Activated CD8-positive, alpha-beta T cell treated with anti-CD3 and anti-CD28 coated beads for 36 hours (primary cell): ENCODE measurements around the gene IAPP. TPM values are rescaled to one million over a fixed set of nuclear protein-coding genes. Genes with fewer than 3 reads are reported as not detected.

Source experiments
- ATAC-seq: fragments of 200-7000 bp; cut with Tn5 transposase; one replicate; pipeline ENCODE4 v1.10.0; 2021; ENCODE audit warnings: mild to moderate bottlenecking, moderate library complexity
- CTCF ChIA-PET: fragments of 350-600 bp; sonication (Branson Sonifier 250); formaldehyde crosslinking; loops from one replicate; lab custom pipeline; 2021; ENCODE audit warnings: antibody characterized with exemption; lab: Charles Lee
- POLR2A ChIA-PET: fragments of 350-600 bp; sonication (Branson Sonifier 250); formaldehyde crosslinking; loops from one replicate; lab custom pipeline; 2021; ENCODE audit warnings: antibody characterized with exemption; lab: Charles Lee
- DNase-seq: peaks from one replicate; pipeline ENCODE4 v3.0.0-alpha.2; 2020
- H3K27ac Mint-ChIP-seq: one replicate; pipeline ENCODE4 v1.8.0; 2021; ENCODE audit warnings: mild to moderate bottlenecking, mixed read lengths
- H3K27me3 Mint-ChIP-seq: one replicate; pipeline ENCODE4 v1.8.0; 2021; ENCODE audit warnings: mixed read lengths
- H3K36me3 Mint-ChIP-seq: one replicate; pipeline ENCODE4 v1.8.0; 2021; ENCODE audit warnings: low read depth, mixed read lengths
- H3K4me1 Mint-ChIP-seq: one replicate; pipeline ENCODE4 v1.8.0; 2021; ENCODE audit warnings: low read depth, mixed read lengths
- H3K4me3 Mint-ChIP-seq: one replicate; pipeline ENCODE4 v1.8.0; 2021; ENCODE audit warnings: mild to moderate bottlenecking, moderate library complexity, mixed read lengths
- H3K9me3 Mint-ChIP-seq: one replicate; pipeline ENCODE4 v1.8.0; 2021; ENCODE audit warnings: mixed read lengths
- CTCF ChIP-seq: fragments of 200-600 bp; IDR thresholded peaks from one replicate; pipeline ENCODE4 v1.8.0; 2022; ENCODE audit warnings: antibody characterized with exemption, mild to moderate bottlenecking
- intact Hi-C: fragments of 100-400 bp; cut with micrococcal nuclease; formaldehyde crosslinking; loops from one replicate; pipeline ENCODE4 v1.10.0; 2022
- total RNA-seq, 2 experiments: library from RNA; stranded (reverse); gene quantifications; one replicate each; pipeline ENCODE4 v1.2.3, GENCODE V29; 2021

The IAPP gene
- total RNA-seq, 2 experiments from 2014 or later = not detected

- TF ChIP-seq CTCF = no peak
- H3K27me3 Mint-ChIP-seq = peaks cover 4% of the 10 kb centered on the region
- no peak for DNase-seq
- H3K4me3 Mint-ChIP-seq = no peak within 1 kb of the TSS
- no peak within 1 kb of the TSS for H3K27ac Mint-ChIP-seq
- POLR2A ChIA-PET = no interaction called here
- peaks cover 3% of the 10 kb centered on the region for H3K9me3 Mint-ChIP-seq
- intact Hi-C loops = no loop called here
- CTCF ChIA-PET = no interaction called here
- no peaks in the 10 kb centered on the region for H3K4me1 Mint-ChIP-seq
- no peak for ATAC-seq
- H3K36me3 Mint-ChIP-seq = no peaks in the 10 kb centered on the region
Observed at GRCh38 chr12:21334771-21335325, 37.9 kb upstream of the IAPP start, which contains the start of gene SLCO1A2. Gene SLCO1A2, minus strand, starts transcription at chr12:21334917. Its CDS starts 270 bp downstream, at chr12:21334647.

DNA sequence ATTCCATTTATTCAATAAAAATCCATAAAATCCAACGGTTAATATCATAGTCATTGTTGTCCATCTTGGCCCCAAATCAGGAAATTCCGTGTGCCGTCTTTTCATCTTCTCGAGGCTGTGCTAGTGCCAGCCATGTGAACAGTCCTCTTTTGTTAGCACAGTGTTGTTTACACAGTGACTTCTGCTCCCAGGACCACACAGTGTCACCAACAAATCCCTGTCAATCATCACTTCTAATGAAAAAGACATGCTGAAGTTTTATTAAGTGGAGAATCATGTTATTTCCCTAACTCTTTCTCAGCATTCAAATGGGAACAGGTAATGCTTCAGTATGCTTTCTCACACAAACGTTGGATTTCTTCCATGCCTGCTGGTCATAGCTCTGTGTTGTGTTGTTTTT lies 36.0 kb upstream of the IAPP start:
- CTCF ChIA-PET = no interaction called here
- Mint-ChIP-seq H3K4me3 (no peak overlapping the region), H3K27me3 (peaks cover 4% of the 10 kb centered on the region), H3K9me3 (no peaks in the 10 kb centered on the region), H3K27ac (no peak overlapping the region), H3K4me1 (peaks cover 3% of the 10 kb centered on the region), H3K36me3 (no peaks in the 10 kb centered on the region)
- intact Hi-C loops = no loop called here
- DNase-seq (no peak), ATAC-seq (no peak)
- POLR2A ChIA-PET = no interaction called here
- no peak for TF ChIP-seq CTCF

- Mint-ChIP-seq H3K27ac (no peak overlapping the region), H3K36me3 (no peaks in the 10 kb centered on the region), H3K4me3 (no peak overlapping the region), H3K4me1 (peaks cover 3% of the 10 kb centered on the region), H3K27me3 (no peaks in the 10 kb centered on the region), H3K9me3 (no peaks in the 10 kb centered on the region)
- ATAC-seq (no peak), DNase-seq (no peak)
- CTCF ChIA-PET = no interaction called here
- POLR2A ChIA-PET = no interaction called here
- intact Hi-C loops = no loop called here
- TF ChIP-seq CTCF = no peak
Observed at GRCh38 chr12:21337453-21337852, 35.2 kb upstream of the IAPP start.

- no peak overlapping the region for H3K4me3 Mint-ChIP-seq
- DNase-seq (no peak), ATAC-seq (no peak)
- intact Hi-C loops = no loop called here
- H3K27me3 Mint-ChIP-seq = peaks cover 2% of the 10 kb centered on the region
- no peaks in the 10 kb centered on the region for H3K36me3 Mint-ChIP-seq
- H3K9me3 Mint-ChIP-seq = no peaks in the 10 kb centered on the region
- ChIA-PET POLR2A (no interaction called here), CTCF (no interaction called here)
- H3K27ac Mint-ChIP-seq = no peak overlapping the region
- H3K4me1 Mint-ChIP-seq = peaks cover 3% of the 10 kb centered on the region
- TF ChIP-seq CTCF = no peak
Observed at GRCh38 chr12:21337959-21338744, 34.5 kb upstream of the IAPP start.

DNA sequence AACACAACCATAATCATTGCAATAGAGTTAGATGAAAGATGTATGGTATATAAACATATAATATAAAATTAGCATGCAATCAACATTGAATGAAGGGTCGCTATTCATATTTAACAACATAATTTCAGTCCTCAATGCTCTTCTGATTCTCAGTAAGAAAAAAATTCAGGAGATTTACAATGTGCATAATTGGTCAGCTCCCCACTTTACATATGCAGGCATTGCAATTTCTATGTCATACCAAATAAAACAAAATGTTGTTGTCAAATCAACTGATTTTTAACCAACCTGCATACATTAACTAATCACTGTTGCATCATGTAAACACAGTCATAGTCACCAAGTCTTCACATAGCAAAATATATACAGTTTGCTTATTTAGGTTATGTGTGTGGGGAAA lies 32.8 kb upstream of the IAPP start:
- no peak overlapping the region for H3K27ac Mint-ChIP-seq
- peaks cover 3% of the 10 kb centered on the region for H3K4me1 Mint-ChIP-seq
- no peak for TF ChIP-seq CTCF
- no peaks in the 10 kb centered on the region for H3K9me3 Mint-ChIP-seq
- ATAC-seq (no peak), DNase-seq (no peak)
- ChIA-PET CTCF (no interaction called here), POLR2A (no interaction called here)
- peaks cover 2% of the 10 kb centered on the region for H3K27me3 Mint-ChIP-seq
- H3K4me3 Mint-ChIP-seq = no peak overlapping the region
- intact Hi-C loops = no loop called here
- no peaks in the 10 kb centered on the region for H3K36me3 Mint-ChIP-seq
